GM12874 (cell line): ENCODE results near the gene PRR20C.
"Not testable (repeated sequence)": the region's sequence is repeated elsewhere in the genome, so short reads cannot be mapped to it uniquely, and the experiment has no call there.

Source experiments
- TF ChIP-seq, protein P1 (sequence below): IDR thresholded peaks from 2 replicates; pipeline ENCODE4 v1.5.1; 2011; ENCODE audit warnings: low read depth, mild to moderate bottlenecking, control low read depth, low read length, moderate library complexity; ENCODE audit not compliant: insufficient read depth

The PRR20C gene

DNA sequence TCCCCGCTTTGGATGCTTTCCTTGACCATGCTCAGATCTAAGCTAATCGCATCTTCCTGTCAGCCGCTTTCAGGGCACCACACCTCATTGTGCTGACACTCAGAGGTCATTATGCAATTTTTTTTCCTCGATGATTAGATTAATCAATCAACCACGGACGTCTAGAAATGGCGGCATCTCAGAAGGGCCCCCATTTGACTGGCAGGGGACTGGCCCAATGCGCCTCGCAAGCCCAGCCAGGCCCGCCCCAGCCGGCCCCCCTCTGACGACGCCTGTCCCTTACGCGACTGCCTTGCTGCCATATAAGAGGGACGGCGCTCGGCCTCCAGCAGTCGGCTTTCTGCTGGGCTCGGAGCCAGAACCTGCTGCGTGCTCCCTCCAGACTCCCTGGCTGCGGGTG, at the start of gene PRR20C:
TSS of gene PRR20C (plus strand) at position 301 of the 400 bp plus-strand sequence. CDS start 387 bp downstream, outside the sequence.
- TF ChIP-seq, protein P1, sequence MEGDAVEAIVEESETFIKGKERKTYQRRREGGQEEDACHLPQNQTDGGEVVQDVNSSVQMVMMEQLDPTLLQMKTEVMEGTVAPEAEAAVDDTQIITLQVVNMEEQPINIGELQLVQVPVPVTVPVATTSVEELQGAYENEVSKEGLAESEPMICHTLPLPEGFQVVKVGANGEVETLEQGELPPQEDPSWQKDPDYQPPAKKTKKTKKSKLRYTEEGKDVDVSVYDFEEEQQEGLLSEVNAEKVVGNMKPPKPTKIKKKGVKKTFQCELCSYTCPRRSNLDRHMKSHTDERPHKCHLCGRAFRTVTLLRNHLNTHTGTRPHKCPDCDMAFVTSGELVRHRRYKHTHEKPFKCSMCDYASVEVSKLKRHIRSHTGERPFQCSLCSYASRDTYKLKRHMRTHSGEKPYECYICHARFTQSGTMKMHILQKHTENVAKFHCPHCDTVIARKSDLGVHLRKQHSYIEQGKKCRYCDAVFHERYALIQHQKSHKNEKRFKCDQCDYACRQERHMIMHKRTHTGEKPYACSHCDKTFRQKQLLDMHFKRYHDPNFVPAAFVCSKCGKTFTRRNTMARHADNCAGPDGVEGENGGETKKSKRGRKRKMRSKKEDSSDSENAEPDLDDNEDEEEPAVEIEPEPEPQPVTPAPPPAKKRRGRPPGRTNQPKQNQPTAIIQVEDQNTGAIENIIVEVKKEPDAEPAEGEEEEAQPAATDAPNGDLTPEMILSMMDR, result not testable (repeated sequence)

DNA sequence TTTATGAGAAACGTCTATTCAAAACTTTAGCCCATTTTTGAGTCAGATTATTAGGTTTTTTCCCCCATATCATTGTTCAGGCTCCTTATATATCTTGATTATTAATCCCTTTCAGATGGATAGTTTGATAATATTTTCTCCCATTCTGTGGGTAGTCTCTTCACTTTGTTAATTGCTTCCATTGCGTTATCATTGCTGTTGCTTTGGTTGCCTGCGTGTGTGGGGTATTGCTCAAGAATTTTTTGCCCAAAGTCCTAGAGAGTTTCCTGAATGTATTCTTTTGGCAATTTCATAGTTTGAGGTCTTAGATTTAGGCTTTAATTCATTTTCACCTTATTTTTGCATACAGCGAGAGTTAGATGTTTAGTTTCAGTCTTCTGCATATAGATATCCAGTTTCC, 38.9 kb upstream of the PRR20C start:
- TF ChIP-seq, protein P1, result no peak

DNA sequence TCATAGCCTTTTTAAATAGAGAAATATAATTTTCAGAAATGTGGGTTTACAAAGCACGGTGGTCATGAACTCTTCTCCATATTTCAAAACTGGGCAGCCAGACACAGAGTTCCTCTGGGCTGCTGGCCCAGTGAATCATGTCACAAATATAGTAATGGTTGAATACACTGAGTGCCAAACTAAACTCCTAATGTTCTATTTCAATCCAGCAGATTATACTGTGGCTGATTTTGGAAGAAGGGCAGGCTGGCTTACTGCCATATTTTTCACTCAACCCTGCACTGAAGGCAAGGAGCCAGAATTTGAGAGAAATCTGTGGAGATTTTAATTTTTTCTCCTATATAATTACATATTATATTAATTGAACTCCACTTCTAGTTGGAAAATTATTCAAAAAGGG, 30.2 kb upstream of the PRR20C start:
- TF ChIP-seq, protein P1, result no peak

DNA sequence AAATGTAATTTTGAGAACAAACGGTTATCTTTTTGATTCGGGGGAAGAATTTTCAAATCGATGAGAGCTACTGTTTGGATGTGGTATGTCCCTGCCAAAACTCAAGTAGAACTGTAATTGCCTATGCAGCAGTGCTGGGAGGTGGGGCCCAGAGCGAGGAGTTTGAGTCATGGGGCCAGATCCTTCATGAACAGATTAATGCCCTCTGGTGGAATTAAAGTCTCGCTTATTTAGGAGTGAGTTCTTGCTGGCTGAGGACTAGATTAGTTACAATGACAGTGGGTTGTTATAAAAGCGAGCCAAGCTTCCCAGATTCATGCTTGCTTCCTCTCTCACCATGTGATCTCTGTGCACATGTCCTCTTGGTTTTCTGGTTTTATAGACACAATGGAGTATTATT, 25.0 kb upstream of the PRR20C start:
- TF ChIP-seq, protein P1, result no peak

DNA sequence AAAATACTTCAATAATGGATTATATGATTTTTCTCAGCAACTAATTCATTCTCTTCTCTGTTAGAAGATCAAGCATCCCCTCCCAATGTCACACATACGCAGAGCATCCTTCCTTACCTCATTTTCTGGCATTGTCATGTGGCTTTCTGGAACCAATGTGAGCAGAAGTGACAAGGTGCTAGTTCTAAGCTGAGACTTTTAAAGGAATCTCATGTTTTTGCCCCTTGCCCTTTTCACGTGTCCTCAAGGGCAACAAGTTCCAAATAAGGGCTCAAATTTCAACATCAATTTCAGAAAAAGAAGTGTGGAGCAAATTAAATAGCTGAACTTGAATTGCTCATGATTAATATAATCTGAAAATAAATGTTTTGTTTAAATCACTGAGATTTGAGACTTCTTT, 17.8 kb upstream of the PRR20C start:
- TF ChIP-seq, protein P1, result no peak

DNA sequence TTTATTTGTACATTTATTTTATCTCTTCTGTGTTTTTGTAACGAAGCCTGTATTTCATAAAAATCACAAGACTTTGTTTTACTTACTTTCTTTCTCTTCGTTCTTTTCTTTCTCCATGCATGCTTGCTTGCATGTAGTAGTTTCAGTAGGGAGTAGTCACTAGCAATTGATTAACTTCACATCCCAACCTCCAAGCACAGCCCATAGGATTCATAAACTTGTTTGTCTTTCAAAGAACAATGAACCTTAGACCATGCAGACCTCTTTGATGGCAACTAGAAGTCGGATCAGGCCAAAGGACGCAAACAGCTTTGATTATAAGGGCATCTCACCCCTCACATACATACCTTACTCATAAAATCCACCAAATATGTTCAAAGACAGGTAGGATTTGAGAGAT, 16.3 kb upstream of the PRR20C start:
- TF ChIP-seq, protein P1, result no peak

DNA sequence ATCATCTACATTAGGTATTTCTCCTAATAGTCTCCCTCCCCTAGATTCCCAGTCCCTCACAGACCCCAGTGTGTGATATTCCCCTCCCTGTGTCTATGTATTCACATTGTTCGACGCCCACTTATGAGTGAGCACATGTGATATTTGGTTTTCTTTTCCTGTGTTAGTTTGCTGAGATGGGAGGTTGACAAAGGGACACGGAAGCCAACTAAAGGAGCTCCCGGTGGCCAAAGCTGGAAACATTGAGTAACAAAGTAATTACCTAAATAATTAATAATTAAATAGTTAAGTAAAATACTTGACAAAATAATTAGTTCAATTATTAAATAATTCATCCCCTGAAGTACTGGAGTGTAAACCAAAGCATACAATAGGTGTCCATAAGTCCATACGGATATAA, 14.9 kb upstream of the PRR20C start:
- TF ChIP-seq, protein P1, result no peak
